ENCODE measurements around the gene BCDIN3D. TPM values are rescaled to one million over a fixed set of nuclear protein-coding genes. Genes with fewer than 3 reads are reported as not detected.

Gene BCDIN3D
- total and polyA plus RNA-seq, 4 donors, result 1.7 to 4.4 (median 2.1) TPM

DNA sequence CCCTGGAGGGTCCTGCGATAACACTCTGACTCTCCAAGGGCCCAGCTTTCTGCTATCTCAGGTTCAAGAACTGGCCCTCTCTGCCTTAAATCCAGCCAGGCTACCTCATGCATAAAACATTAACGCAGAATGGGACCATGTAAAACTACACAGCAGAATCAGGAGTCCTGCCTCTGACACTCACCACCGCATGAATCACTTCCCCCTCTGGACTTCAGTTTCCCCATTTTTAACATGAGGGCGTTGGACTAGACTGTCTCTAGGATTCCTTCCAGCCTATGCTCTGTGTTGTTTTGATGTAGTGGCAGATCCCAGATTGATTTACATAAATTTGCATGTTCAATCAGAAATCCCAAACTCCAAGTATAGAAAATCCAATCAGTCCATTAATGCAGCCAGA is 18.0 kb downstream of the BCDIN3D start:
- TF ChIP-seq JUND (IDR thresholded peaks at IDR 0.05) (no peak), FOXA1 (IDR thresholded peaks at IDR 0.05) (no peak), HNF4G (IDR thresholded peaks at IDR 0.05) (no peak), FOXA2 (IDR thresholded peaks at IDR 0.05) (no peak), ATF3 (IDR thresholded peaks at IDR 0.05) (no peak), HNF4A (conservative IDR thresholded peaks at IDR 0.05) (no peak), RAD21 (IDR thresholded peaks at IDR 0.05) (no peak), GABPA (IDR thresholded peaks at IDR 0.05 in 1 of 2, conservative IDR thresholded peaks at IDR 0.05 in 1 of 2) (no peak), TAF1 (conservative IDR thresholded peaks at IDR 0.05) (no peak), YY1 (IDR thresholded peaks at IDR 0.05) (no peak), RXRA (IDR thresholded peaks at IDR 0.05) (no peak), EGR1 (IDR thresholded peaks at IDR 0.05; ENCODE audit: low read depth in 2 of 2) (no peak)
- TF ChIP-seq, protein P1, sequence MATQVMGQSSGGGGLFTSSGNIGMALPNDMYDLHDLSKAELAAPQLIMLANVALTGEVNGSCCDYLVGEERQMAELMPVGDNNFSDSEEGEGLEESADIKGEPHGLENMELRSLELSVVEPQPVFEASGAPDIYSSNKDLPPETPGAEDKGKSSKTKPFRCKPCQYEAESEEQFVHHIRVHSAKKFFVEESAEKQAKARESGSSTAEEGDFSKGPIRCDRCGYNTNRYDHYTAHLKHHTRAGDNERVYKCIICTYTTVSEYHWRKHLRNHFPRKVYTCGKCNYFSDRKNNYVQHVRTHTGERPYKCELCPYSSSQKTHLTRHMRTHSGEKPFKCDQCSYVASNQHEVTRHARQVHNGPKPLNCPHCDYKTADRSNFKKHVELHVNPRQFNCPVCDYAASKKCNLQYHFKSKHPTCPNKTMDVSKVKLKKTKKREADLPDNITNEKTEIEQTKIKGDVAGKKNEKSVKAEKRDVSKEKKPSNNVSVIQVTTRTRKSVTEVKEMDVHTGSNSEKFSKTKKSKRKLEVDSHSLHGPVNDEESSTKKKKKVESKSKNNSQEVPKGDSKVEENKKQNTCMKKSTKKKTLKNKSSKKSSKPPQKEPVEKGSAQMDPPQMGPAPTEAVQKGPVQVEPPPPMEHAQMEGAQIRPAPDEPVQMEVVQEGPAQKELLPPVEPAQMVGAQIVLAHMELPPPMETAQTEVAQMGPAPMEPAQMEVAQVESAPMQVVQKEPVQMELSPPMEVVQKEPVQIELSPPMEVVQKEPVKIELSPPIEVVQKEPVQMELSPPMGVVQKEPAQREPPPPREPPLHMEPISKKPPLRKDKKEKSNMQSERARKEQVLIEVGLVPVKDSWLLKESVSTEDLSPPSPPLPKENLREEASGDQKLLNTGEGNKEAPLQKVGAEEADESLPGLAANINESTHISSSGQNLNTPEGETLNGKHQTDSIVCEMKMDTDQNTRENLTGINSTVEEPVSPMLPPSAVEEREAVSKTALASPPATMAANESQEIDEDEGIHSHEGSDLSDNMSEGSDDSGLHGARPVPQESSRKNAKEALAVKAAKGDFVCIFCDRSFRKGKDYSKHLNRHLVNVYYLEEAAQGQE (IDR thresholded peaks at IDR 0.05), result no peak
- TF ChIP-seq, protein P2, sequence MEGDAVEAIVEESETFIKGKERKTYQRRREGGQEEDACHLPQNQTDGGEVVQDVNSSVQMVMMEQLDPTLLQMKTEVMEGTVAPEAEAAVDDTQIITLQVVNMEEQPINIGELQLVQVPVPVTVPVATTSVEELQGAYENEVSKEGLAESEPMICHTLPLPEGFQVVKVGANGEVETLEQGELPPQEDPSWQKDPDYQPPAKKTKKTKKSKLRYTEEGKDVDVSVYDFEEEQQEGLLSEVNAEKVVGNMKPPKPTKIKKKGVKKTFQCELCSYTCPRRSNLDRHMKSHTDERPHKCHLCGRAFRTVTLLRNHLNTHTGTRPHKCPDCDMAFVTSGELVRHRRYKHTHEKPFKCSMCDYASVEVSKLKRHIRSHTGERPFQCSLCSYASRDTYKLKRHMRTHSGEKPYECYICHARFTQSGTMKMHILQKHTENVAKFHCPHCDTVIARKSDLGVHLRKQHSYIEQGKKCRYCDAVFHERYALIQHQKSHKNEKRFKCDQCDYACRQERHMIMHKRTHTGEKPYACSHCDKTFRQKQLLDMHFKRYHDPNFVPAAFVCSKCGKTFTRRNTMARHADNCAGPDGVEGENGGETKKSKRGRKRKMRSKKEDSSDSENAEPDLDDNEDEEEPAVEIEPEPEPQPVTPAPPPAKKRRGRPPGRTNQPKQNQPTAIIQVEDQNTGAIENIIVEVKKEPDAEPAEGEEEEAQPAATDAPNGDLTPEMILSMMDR (IDR thresholded peaks at IDR 0.05; ENCODE audit: low read depth, low read length, missing input control), result no peak
- TF ChIP-seq, protein P3, sequence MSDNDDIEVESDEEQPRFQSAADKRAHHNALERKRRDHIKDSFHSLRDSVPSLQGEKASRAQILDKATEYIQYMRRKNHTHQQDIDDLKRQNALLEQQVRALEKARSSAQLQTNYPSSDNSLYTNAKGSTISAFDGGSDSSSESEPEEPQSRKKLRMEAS (IDR thresholded peaks at IDR 0.05), result no peak
- Histone ChIP-seq H3K27me3 (ENCODE audit: control insufficient read depth in 4 of 4, insufficient read depth in 4 of 4, low read length in 3 of 4) (no peaks in the 10 kb centered on the region), H3K27ac (ENCODE audit: low read depth in 1 of 2, low read length in 2 of 2) (no peak overlapping the region), H3K36me3 (ENCODE audit: control insufficient read depth in 4 of 4, insufficient read depth in 3 of 4, low read depth in 1 of 4, low read length in 3 of 4) (no peaks in the 10 kb centered on the region), H3K9ac (ENCODE audit: low read depth in 1 of 2, low read length in 2 of 2) (no peak overlapping the region), H3K9me3 (ENCODE audit: control insufficient read depth in 4 of 4, low read length in 3 of 4) (no peaks in the 10 kb centered on the region), H3K4me1 (ENCODE audit: control insufficient read depth in 4 of 4, insufficient read depth in 4 of 4, low read length in 3 of 4) (peaks cover 6 to 25% (median 16%) of the 10 kb centered on the region in 4 donors), H3K4me3 (ENCODE audit: low read depth in 1 of 3, low read length in 3 of 3) (no peak overlapping the region)
- DNase-seq (ENCODE audit: low spot score), result no peak
- WGBS, result 88% methylated on average over 4 of the region's 4 CpGs

DNA sequence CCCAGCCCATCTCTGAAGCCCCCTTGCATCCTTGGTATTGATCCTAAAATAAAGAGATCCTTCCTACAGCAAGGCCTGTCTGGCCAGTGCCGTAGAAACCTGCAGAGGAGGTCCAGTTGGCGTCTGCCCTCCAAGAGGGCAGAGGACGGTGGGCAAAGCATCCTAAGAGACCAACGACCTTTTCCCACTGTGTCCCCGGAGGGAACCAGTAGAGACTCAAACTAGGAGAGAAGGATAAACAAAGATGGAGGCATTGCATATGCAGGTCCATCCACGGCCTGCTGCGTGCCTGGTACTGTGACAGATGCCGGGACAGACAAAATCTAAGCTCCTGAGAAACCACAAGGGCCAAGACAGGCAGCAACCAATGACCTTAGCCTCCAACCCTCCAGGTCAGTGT is 18.5 kb downstream of the BCDIN3D start:
- no peak overlapping the region for H3K9ac ChIP-seq (ENCODE audit: low read depth in 1 of 2, low read length in 2 of 2)
- WGBS, result 93% methylated on average over 8 of the region's 8 CpGs
- no peak for DNase-seq (ENCODE audit: low spot score)
- no peak overlapping the region for H3K4me3 ChIP-seq (ENCODE audit: low read depth in 1 of 3, low read length in 3 of 3)
- TF ChIP-seq, protein P3 (IDR thresholded peaks at IDR 0.05), result no peak
- TF ChIP-seq SP1 (IDR thresholded peaks at IDR 0.05) (no peak), HNF4A (conservative IDR thresholded peaks at IDR 0.05) (no peak), ZBTB33 (IDR thresholded peaks at IDR 0.05) (no peak), TAF1 (conservative IDR thresholded peaks at IDR 0.05) (no peak), EGR1 (IDR thresholded peaks at IDR 0.05; ENCODE audit: low read depth in 2 of 2) (no peak), FOXA2 (IDR thresholded peaks at IDR 0.05) (no peak), RAD21 (IDR thresholded peaks at IDR 0.05) (no peak), YY1 (IDR thresholded peaks at IDR 0.05) (no peak), JUND (IDR thresholded peaks at IDR 0.05) (no peak)
- peaks cover 6 to 25% (median 16%) of the 10 kb centered on the region in 4 donors for H3K4me1 ChIP-seq (ENCODE audit: control insufficient read depth in 4 of 4, insufficient read depth in 4 of 4, low read length in 3 of 4)
- H3K36me3 ChIP-seq (ENCODE audit: control insufficient read depth in 4 of 4, insufficient read depth in 3 of 4, low read depth in 1 of 4, low read length in 3 of 4), result no peaks in the 10 kb centered on the region
- no peaks in the 10 kb centered on the region for H3K27me3 ChIP-seq (ENCODE audit: control insufficient read depth in 4 of 4, insufficient read depth in 4 of 4, low read length in 3 of 4)
- no peaks in the 10 kb centered on the region for H3K9me3 ChIP-seq (ENCODE audit: control insufficient read depth in 4 of 4, low read length in 3 of 4)
- H3K27ac ChIP-seq (ENCODE audit: low read depth in 1 of 2, low read length in 2 of 2), result no peak overlapping the region
